A204.1 (cell line): ENCODE measurements around the gene HOXB7.

Source experiments
- FAIRE-seq: peaks from 2 replicates; lab custom pipeline; 2012; peaks lifted over from hg19 to GRCh38; lab: Jason Lieb, UNC

Gene HOXB7

GRCh38 chr17:48565925-48566710 is 44.7 kb downstream of the HOXB7 start:
- no peak for FAIRE-seq

- no peak for FAIRE-seq
Observed at GRCh38 chr17:48565022-48565554, 45.7 kb downstream of the HOXB7 start.

- FAIRE-seq, result no peak
Observed at GRCh38 chr17:48564188-48565021, 46.4 kb downstream of the HOXB7 start.

- FAIRE-seq, result no peak
Observed at GRCh38 chr17:48563867-48564187, 47.0 kb downstream of the HOXB7 start.

- FAIRE-seq, result no peak
Observed at GRCh38 chr17:48563385-48563838, 47.4 kb downstream of the HOXB7 start.

GRCh38 chr17:48562934-48563333 is 47.9 kb downstream of the HOXB7 start:
- FAIRE-seq, result no peak

- FAIRE-seq, result no peak
Observed at GRCh38 chr17:48561884-48562810, 48.7 kb downstream of the HOXB7 start.

GRCh38 chr17:48559840-48560817 is 50.7 kb downstream of the HOXB7 start:
- no peak for FAIRE-seq

- FAIRE-seq, result no peak
Observed at GRCh38 chr17:48559122-48559839, 51.5 kb downstream of the HOXB7 start.

- FAIRE-seq, result no peak
Observed at GRCh38 chr17:48558831-48559121, 52.0 kb downstream of the HOXB7 start.

GRCh38 chr17:48558057-48558830 is 52.6 kb downstream of the HOXB7 start:
- FAIRE-seq, result no peak
